ENCODE measurements around the gene KIAA0930. TPM values are rescaled to one million over a fixed set of nuclear protein-coding genes. Genes with fewer than 3 reads are reported as not detected.

The KIAA0930 gene
- total RNA-seq, 1 donor from 2014 or later = 42.5 TPM

DNA sequence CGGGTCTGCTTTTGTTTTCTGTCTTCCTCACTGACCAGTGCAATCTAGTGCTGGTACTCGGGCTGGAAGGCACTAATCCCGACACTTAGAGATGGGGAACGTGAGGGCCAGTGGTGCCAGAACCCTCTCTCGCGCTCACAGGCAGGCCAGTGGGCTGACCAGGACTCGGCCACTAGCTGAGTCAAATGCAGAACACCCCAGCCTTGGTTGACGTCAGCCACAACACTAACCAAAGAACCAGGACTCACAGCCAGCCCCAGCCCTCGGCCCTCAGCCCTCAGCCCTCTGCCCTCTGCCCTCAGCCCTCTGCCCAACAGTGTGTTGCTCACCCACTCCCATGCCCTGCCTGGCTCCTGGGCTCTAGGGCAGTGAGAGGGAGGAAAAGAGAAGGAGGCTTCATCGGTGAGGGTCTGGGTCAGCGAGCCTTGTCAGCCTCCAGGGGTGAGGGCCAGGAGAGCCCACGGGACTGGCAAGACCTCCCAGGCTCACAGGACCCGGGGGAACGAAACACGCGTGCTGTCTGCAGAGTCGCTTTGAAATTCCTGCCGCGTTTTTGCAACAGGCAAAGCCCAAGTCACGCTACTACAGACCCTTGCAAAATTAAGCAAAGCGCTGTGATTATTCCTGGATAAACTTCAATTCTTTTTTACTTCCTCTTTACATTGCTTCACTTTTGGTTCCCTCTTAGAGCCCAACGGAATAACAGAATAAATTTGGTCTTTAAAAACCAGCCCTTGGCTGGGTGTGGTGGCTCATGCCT lies 27.5 kb downstream of the KIAA0930 start:
- no peaks in the 10 kb centered on the region for H3K9me3 ChIP-seq
- TF ChIP-seq POLR2A (IDR thresholded peaks at IDR 0.05) (no peak), POLR2AphosphoS5 (IDR thresholded peaks at IDR 0.05; ENCODE audit: insufficient read depth in 1 of 2, low read depth in 1 of 2) (peak in 1 of 2 donors; percentile 36)
- TF ChIP-seq, protein P1, sequence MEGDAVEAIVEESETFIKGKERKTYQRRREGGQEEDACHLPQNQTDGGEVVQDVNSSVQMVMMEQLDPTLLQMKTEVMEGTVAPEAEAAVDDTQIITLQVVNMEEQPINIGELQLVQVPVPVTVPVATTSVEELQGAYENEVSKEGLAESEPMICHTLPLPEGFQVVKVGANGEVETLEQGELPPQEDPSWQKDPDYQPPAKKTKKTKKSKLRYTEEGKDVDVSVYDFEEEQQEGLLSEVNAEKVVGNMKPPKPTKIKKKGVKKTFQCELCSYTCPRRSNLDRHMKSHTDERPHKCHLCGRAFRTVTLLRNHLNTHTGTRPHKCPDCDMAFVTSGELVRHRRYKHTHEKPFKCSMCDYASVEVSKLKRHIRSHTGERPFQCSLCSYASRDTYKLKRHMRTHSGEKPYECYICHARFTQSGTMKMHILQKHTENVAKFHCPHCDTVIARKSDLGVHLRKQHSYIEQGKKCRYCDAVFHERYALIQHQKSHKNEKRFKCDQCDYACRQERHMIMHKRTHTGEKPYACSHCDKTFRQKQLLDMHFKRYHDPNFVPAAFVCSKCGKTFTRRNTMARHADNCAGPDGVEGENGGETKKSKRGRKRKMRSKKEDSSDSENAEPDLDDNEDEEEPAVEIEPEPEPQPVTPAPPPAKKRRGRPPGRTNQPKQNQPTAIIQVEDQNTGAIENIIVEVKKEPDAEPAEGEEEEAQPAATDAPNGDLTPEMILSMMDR (IDR thresholded peaks at IDR 0.05) = no peak
- intact Hi-C loops (cut with DNase I) = no loop called here
- DNase-seq (ENCODE audit: extremely low spot score in 2 of 2) = no peak
- H3K4me1 ChIP-seq = peaks cover 60% of the 10 kb centered on the region
- no peaks in the 10 kb centered on the region for H3K27me3 ChIP-seq
- peak overlapping the region; percentile 43 to 47 for H3K4me3 ChIP-seq
- H3K27ac ChIP-seq = peak overlapping the region; percentile 86
- no peaks in the 10 kb centered on the region for H3K36me3 ChIP-seq

DNA sequence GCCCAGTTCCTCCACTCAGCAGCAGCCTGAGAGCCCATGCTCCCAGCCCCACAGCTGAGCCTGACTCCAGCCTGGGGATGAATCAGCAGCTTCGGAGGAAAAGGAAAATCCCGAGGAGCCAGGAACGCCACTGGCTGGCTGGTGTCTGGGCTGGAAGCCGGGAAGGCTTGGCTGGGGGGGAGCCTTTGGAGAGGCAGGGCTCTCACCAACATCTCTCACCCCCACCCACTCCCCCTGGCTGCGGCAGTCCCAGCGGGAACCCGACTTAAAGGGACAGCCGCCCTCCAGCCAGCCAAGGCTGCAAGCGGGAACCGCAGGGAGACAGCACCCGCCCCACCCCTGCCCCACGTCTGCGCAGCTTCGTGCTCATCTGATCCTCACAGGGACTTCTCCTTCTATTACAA lies 28.4 kb downstream of the KIAA0930 start:
- H3K4me3 ChIP-seq = peak overlapping the region; percentile 43 to 47
- DNase-seq (ENCODE audit: extremely low spot score in 2 of 2) = no peak
- peak overlapping the region; percentile 86 for H3K27ac ChIP-seq
- peaks cover 0 to 6% of the 10 kb centered on the region in 2 donors for H3K36me3 ChIP-seq
- intact Hi-C loops (cut with DNase I) = no loop called here
- H3K9me3 ChIP-seq = no peaks in the 10 kb centered on the region
- peaks cover 60% of the 10 kb centered on the region for H3K4me1 ChIP-seq
- H3K27me3 ChIP-seq = no peaks in the 10 kb centered on the region
- TF ChIP-seq POLR2AphosphoS5 (IDR thresholded peaks at IDR 0.05; ENCODE audit: insufficient read depth in 1 of 2, low read depth in 1 of 2) (peak; percentile 47 to 81), POLR2A (IDR thresholded peaks at IDR 0.05) (no peak)

DNA sequence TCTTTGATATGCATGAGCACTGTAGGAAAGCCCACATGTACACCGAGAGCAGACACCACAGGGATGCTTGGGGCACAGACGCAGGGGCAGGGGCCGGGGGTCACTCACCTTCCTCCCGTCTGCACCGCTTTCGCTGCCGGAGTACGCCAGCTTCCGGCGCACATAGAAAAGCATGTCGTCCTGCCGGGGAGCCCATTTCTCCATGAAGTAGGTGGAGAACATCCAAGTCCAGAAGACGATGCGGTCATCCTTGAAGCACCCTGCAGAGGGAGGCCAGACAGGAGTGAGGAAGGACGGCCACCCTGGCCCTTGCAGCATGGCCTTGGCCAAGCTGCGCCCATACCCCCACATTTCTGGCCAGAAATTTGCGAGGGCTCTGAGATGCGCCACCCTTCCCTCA lies 28.8 kb downstream of the KIAA0930 start:
- TF ChIP-seq POLR2AphosphoS5 (IDR thresholded peaks at IDR 0.05; ENCODE audit: insufficient read depth in 1 of 2, low read depth in 1 of 2) = no peak
- DNase-seq (ENCODE audit: extremely low spot score in 2 of 2) = no peak
- peak overlapping the region; percentile 86 for H3K27ac ChIP-seq
- H3K36me3 ChIP-seq = peaks cover 0 to 6% of the 10 kb centered on the region in 2 donors
- H3K9me3 ChIP-seq = no peaks in the 10 kb centered on the region
- H3K27me3 ChIP-seq = no peaks in the 10 kb centered on the region
- peaks cover 60% of the 10 kb centered on the region for H3K4me1 ChIP-seq
- intact Hi-C loops (cut with DNase I) = no loop called here
- peak overlapping the region; percentile 43 to 47 for H3K4me3 ChIP-seq

DNA sequence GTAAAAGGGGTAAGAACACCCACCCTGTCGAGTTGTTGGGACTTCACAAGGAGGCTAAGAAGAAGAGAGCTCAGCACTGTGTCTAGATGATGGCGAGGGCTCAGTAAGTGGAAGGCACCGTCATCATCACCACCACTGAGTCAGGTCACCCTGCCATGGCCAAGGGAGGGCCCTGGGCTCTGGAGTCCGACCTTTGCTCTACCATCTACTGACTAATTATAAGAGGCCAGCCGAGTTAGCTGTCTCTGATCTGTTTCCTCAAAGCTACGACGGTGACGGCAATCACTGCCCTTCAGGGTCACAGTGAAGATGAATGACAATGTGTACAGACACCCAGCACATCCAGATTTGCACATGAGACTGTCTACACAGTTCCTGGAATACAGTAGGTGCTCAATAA lies 29.3 kb downstream of the KIAA0930 start:
- Histone ChIP-seq H3K27me3 (no peaks in the 10 kb centered on the region), H3K4me1 (peaks cover 56% of the 10 kb centered on the region), H3K4me3 (peak overlapping the region; percentile 43 to 47), H3K36me3 (peaks cover 0 to 6% of the 10 kb centered on the region in 2 donors), H3K9me3 (no peaks in the 10 kb centered on the region), H3K27ac (peak overlapping the region; percentile 86)
- no peak for DNase-seq (ENCODE audit: extremely low spot score in 2 of 2)
- no peak for TF ChIP-seq POLR2A (IDR thresholded peaks at IDR 0.05)
- TF ChIP-seq, protein P1 (IDR thresholded peaks at IDR 0.05) = no peak
- no peak for TF ChIP-seq POLR2AphosphoS5 (IDR thresholded peaks at IDR 0.05; ENCODE audit: insufficient read depth in 1 of 2, low read depth in 1 of 2)
- intact Hi-C loops (cut with DNase I) = no loop called here

DNA sequence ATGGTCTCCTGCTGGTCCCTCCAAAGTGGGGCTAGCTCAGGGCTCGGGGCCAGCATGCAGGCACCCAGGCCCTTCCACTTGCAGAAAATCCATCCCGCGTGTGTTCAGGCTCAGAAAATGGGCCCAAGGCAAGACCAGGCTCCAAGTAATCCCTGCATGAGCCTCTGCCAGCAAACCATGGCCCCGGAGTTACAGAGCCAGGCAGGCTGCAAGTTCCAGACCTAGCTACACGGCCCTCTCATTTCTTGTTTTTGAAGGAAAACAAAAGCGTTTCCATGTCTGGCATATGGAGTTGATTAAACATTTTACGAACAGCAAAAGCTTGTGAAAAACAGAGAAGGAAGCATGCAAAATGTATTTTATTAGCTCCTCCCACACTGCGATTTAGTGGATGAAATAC lies 29.7 kb downstream of the KIAA0930 start:
- Histone ChIP-seq H3K4me3 (peak overlapping the region; percentile 43 to 47), H3K27ac (peak overlapping the region; percentile 86), H3K4me1 (peaks cover 51% of the 10 kb centered on the region), H3K36me3 (peaks cover 0 to 6% of the 10 kb centered on the region in 2 donors), H3K27me3 (no peaks in the 10 kb centered on the region), H3K9me3 (no peaks in the 10 kb centered on the region)
- TF ChIP-seq POLR2AphosphoS5 (IDR thresholded peaks at IDR 0.05; ENCODE audit: insufficient read depth in 1 of 2, low read depth in 1 of 2) (no peak), POLR2A (IDR thresholded peaks at IDR 0.05) (no peak)
- TF ChIP-seq, protein P1 (IDR thresholded peaks at IDR 0.05) = no peak
- no peak for DNase-seq (ENCODE audit: extremely low spot score in 2 of 2)
- intact Hi-C loops (cut with DNase I) = no loop called here

DNA sequence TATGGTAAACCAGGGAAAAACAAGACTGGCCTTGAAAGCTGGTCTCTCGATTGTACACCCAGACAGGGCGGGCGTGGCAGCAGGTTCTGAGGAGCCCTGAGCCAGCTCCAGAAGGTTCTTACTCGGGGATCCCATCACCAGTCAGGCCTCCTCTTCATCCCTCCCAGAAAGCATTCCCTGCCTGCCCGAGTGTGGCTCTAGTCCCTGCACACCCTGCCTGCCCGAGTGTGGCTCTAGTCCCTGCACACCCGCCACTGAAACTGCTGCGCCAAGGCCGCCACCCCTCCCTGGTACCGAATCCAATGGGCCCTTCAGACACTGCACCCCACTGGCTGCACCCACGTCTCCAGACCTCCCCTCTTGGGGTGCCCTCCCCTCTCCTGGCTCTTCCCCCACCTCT lies 30.1 kb downstream of the KIAA0930 start:
- TF ChIP-seq POLR2AphosphoS5 (IDR thresholded peaks at IDR 0.05; ENCODE audit: insufficient read depth in 1 of 2, low read depth in 1 of 2) (no peak), POLR2A (IDR thresholded peaks at IDR 0.05) (no peak)
- TF ChIP-seq, protein P1 (IDR thresholded peaks at IDR 0.05) = no peak
- Histone ChIP-seq H3K9me3 (no peaks in the 10 kb centered on the region), H3K4me3 (peak overlapping the region; percentile 43 to 47), H3K27me3 (no peaks in the 10 kb centered on the region), H3K27ac (peak overlapping the region; percentile 86), H3K4me1 (peaks cover 51% of the 10 kb centered on the region), H3K36me3 (peaks cover 0 to 10% of the 10 kb centered on the region in 2 donors)
- intact Hi-C loops (cut with DNase I) = no loop called here
- no peak for DNase-seq (ENCODE audit: extremely low spot score in 2 of 2)
